Measurements from ENCODE around the gene CLIP4. TPM values are rescaled to one million over a fixed set of nuclear protein-coding genes. Genes with fewer than 3 reads are reported as not detected.

CLIP4 gene
- total RNA-seq, 1 experiment from 2014 or later: 0.39 TPM

- TF ChIP-seq ZSCAN18 (CRISPR knock-in tag; IDR thresholded peaks at IDR 0.05) (no peak), ZNF671 (CRISPR knock-in tag; IDR thresholded peaks at IDR 0.05) (no peak)
These were observed 43.9 kb upstream of the CLIP4 start (continued) for GRCh38 chr2:29071032-29071975.

DNA sequence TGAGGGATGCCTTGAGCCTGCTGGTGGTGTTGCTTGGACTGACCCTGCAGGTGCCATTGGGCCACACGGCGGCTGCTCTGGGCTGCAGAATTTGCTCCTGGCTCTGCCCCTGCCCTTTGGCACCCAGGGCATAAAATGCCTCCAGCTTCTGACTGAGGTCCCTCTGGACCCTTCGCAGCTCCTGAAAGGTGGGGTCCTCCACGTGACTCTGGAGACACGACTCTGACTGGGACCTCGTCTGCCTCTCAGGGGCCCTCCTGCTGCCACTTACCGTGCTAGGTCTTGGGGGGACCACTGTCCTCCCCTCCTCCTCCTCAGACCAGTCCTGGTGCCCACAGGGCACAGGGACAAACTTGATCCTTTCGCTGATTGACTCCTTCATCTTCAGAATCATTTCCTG, 43.0 kb upstream of the CLIP4 start:
- POLR2A ChIA-PET: no interaction called here
- no peak for DNase-seq (ENCODE audit: low spot score)

More for the DNA sequence above, 43.0 kb upstream of the CLIP4 start:
- Mint-ChIP-seq H3K27ac (no peak overlapping the region), H3K4me3 (no peak overlapping the region), H3K4me1 (no peaks in the 10 kb centered on the region; the same call in 1 of the 2 replicates), H3K27me3 (ENCODE audit: low read depth) (no peaks in the 10 kb centered on the region), H3K9me3 (no peaks in the 10 kb centered on the region), H3K36me3 (no peaks in the 10 kb centered on the region)
- no peak for ATAC-seq
- TF ChIP-seq, protein P1, sequence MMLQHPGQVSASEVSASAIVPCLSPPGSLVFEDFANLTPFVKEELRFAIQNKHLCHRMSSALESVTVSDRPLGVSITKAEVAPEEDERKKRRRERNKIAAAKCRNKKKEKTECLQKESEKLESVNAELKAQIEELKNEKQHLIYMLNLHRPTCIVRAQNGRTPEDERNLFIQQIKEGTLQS (CRISPR knock-in tag; conservative IDR thresholded peaks at IDR 0.05): no peak
- TF ChIP-seq CTCF (IDR thresholded peaks at IDR 0.05): no peak
- TF ChIP-seq, protein P2, sequence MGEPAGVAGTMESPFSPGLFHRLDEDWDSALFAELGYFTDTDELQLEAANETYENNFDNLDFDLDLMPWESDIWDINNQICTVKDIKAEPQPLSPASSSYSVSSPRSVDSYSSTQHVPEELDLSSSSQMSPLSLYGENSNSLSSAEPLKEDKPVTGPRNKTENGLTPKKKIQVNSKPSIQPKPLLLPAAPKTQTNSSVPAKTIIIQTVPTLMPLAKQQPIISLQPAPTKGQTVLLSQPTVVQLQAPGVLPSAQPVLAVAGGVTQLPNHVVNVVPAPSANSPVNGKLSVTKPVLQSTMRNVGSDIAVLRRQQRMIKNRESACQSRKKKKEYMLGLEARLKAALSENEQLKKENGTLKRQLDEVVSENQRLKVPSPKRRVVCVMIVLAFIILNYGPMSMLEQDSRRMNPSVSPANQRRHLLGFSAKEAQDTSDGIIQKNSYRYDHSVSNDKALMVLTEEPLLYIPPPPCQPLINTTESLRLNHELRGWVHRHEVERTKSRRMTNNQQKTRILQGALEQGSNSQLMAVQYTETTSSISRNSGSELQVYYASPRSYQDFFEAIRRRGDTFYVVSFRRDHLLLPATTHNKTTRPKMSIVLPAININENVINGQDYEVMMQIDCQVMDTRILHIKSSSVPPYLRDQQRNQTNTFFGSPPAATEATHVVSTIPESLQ (CRISPR knock-in tag; IDR thresholded peaks at IDR 0.05): no peak
- no peak for TF ChIP-seq ZNF512 (CRISPR knock-in tag; IDR thresholded peaks at IDR 0.05; ENCODE audit: borderline replicate concordance)
- no peak for TF ChIP-seq E2F5 (CRISPR knock-in tag; IDR thresholded peaks at IDR 0.05)
- TF ChIP-seq SMAD4 (CRISPR knock-in tag; IDR thresholded peaks at IDR 0.05): no peak
- no peak for TF ChIP-seq MAX (CRISPR knock-in tag; IDR thresholded peaks at IDR 0.05)
- TF ChIP-seq, protein P3, sequence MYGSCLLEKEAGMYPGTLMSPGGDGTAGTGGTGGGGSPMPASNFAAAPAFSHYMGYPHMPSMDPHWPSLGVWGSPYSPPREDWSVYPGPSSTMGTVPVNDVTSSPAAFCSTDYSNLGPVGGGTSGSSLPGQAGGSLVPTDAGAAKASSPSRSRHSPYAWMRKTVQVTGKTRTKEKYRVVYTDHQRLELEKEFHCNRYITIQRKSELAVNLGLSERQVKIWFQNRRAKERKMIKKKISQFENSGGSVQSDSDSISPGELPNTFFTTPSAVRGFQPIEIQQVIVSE (CRISPR knock-in tag; IDR thresholded peaks at IDR 0.05; ENCODE audit: borderline replicate concordance): no peak
- CTCF ChIA-PET: no interaction called here
